ENCODE measurements around the gene SH2D4B.

Gene SH2D4B

DNA sequence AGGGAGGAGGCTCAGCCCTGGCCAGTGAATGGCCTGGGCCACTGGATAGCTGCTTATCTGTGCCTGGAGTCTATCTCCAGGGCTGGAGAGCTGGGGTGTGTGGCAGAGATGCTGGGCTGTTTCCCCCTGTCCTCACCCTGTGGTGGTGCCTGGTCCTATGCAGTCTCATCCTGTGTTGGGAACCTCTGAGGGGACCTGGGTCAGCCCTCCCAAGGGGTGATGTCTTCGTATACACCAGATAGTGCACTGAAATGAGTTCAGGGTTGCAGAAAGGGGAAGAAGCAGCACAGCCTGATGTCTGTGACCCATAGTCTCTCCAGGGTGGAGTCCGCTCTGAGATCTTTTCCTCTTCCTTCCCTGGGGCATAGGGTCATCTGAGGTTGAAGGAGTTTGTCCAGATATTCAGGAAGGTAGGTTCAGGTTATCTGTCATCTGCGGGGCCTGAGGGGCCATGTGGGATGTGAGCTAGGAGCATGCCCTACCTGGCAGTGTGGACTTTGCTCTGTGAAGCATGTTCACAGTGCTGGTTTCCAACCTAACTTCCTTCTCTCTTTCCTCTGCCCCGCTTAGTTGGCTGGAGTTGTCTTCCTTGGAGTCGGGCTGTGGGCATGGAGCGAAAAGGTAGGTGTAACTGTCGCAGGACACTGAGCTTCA is 33.4 kb upstream of the SH2D4B start:
- DNase-seq (ENCODE audit: low read depth), result no peak

DNA sequence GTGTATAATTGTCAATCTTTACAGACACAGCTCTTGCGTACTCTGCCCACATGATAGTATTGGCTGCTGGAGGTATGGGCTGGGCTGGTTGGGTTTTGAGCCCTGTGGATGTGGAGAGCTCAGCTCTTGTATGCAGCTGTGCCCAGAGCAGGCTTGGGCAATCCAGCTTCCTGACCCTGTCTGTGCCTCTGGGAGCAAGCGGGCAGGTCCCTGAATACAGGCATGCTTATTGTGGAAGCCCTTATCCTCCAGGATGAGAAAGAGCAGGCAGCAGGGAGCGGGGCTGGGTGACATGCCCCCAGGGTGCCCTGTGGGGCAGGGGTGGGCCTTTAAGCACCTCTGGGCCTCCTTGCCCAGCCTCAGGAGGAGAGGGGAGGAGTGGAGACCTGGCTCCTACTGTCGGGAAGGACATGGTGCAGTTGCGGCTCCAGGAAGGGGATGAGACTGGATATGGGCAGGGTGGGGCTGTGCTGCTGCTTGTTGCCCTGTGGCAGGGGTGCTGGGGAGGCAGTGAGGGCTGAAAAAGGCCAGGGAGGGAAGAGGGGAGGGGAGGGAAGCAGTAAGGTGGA is 32.7 kb upstream of the SH2D4B start:
- no peak for DNase-seq (ENCODE audit: low read depth)

- DNase-seq (ENCODE audit: low read depth), result peak; percentile 81
These were observed 31.5 kb upstream of the SH2D4B start for GRCh38 chr10:80506189-80506575.

DNA sequence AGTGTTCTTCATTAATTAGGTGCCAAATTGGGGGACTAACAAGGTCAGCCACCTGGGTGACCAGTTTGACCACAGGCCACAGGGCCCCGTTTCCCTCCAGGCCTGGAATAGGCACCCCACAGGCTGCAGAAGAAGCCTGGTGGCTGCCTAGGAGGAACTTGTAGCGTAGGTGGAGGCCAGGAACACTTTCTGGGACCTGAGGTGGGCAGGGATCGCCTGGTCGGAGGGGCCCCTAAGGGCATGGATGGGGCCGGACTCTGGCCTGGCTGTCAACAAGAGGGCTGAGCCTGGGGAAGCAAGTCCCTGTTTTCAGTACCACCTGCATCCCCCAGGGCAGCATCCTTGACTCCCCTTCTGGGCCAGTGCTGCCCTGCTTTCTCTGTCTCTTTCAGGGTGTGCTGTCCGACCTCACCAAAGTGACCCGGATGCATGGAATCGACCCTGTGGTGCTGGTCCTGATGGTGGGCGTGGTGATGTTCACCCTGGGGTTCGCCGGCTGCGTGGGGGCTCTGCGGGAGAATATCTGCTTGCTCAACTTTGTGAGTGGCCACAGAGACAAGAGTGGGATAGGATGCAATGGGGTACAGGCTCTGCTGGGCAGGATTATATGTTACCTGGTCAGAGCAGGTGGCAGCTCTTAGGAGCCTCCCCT is 30.7 kb upstream of the SH2D4B start:
- DNase-seq (ENCODE audit: low read depth), result no peak

- no peak for DNase-seq (ENCODE audit: low read depth)
These were observed 28.6 kb upstream of the SH2D4B start for GRCh38 chr10:80509108-80509402.

DNA sequence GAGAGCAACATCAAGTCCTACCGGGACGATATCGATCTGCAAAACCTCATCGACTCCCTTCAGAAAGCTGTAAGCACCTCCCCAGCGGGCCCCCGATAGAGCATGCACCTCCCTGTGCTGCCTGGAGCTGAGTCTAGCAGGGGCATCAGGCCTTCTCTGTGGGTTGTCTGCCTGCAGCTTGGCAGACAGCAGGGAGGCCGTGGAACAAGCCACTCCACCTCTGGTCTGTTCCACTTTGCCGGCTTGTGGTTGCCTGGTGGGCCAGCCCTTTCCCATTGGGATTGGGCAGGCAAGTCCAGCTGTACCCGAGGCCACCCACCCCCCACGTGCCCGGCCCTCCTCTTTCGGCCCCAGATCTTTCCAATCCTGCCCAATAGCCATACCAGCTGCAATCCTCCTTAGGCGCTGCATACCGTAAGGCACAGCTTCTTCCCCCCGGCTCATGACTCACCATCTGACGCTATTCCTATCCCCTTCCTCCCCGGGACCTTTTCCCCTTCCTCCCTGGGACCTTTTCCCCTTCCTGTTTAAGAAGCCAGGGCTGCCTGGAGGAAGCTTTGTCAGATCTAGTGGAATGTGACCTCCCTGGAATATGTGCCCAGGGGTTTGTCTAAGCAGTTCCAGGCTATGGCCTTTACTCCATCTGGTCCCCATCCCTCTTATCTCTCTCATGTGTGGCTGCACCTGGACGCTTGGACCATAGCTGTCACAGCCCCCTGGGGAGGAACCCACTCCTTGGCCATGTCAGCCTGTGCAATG is 28.1 kb upstream of the SH2D4B start:
- DNase-seq (ENCODE audit: low read depth), result peak; percentile 95

DNA sequence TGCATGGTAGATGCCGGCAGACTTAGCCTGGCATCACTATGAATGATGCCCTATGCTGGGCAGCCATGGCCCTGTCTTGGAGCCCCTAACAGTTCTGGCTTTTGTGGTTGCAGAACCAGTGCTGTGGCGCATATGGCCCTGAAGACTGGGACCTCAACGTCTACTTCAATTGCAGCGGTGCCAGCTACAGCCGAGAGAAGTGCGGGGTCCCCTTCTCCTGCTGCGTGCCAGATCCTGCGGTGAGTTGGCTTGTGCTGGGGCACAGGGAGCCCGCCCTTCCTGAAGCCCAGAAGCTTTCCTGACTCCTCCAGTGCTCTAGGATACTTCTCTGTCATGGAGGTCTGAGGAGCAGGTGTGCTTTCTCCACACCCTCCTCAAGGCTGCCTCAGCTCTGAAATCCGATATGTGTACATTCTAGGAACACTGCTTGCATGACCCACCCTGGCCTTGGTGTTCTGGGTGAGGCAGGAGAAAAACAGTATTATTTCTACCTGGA is 25.6 kb upstream of the SH2D4B start:
- DNase-seq (ENCODE audit: low read depth), result no peak

DNA sequence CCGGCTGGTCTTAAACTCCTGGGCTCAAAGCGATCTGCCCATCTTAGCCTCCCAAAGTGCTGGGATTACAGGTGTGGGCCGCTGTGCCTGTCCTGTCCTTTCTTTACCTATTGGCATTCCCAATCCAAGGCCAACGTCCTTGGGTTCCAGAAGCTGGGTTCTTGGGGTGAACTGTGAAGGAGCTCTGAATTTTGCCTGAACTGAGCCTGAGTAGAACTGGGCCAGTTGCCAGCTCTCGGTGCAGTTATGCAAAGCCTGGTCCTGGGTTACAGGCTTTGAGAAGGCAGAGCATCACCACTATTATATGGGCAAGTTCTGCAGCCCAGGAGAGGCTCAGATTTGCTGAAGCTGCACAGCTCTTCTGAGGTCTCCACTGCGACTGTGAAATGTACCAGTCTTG is 24.6 kb upstream of the SH2D4B start:
- no peak for DNase-seq (ENCODE audit: low read depth)

- no peak for DNase-seq (ENCODE audit: low read depth)
These were observed 22.2 kb upstream of the SH2D4B start for GRCh38 chr10:80515511-80515910.

DNA sequence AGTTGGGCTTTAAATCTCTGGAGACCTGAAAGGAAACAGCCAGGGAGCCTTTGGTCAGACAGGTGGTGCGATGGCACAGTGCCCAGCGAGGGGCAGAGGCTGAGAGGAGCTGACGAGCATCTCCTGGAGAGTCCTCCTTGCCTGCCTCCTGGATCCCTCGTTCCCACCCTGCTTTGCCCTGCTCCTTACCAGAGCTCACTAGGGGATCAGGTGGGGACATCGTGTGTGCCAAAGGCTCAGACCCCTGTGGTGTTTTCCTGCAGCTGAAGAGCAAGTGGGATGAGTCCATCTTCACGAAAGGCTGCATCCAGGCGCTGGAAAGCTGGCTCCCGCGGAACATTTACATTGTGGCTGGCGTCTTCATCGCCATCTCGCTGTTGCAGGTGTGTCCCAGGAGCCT is 21.8 kb upstream of the SH2D4B start:
- DNase-seq (ENCODE audit: low read depth), result no peak

- no peak for DNase-seq (ENCODE audit: low read depth)
These were observed 21.1 kb upstream of the SH2D4B start for GRCh38 chr10:80516506-80517075.

- DNase-seq (ENCODE audit: low read depth), result no peak
These were observed 20.1 kb upstream of the SH2D4B start for GRCh38 chr10:80517416-80518142.

- no peak for DNase-seq (ENCODE audit: low read depth)
These were observed 19.4 kb upstream of the SH2D4B start for GRCh38 chr10:80518143-80518806.

DNA sequence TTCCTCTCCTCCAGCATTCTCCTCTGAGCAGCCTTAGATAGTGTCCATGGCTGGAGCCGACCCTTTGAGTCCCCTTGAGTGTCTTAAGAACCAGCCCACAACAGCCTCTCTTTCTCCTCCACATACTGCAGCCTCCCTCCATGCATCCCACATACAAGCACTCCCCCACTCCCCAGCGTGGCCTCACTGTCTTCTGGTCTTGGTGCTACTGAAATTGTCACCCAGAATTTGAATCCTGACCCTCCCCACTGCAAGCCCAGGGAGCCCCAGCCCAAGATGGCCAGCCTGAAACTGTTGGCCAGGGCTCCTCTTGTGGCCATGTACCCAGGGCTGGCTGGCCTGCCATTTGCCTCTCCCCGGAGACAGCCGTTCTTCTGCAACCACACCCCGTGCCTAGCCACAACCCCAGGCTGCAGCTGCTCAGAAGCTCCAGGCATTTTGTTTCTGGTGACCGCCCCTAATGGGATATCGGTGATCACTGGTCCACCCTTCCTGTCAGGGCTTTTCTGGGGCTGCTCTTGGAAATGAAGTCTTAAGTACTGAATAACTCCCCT is 18.8 kb upstream of the SH2D4B start:
- DNase-seq (ENCODE audit: low read depth), result no peak

- no peak for DNase-seq (ENCODE audit: low read depth)
These were observed 17.6 kb upstream of the SH2D4B start for GRCh38 chr10:80519936-80520650.

DNA sequence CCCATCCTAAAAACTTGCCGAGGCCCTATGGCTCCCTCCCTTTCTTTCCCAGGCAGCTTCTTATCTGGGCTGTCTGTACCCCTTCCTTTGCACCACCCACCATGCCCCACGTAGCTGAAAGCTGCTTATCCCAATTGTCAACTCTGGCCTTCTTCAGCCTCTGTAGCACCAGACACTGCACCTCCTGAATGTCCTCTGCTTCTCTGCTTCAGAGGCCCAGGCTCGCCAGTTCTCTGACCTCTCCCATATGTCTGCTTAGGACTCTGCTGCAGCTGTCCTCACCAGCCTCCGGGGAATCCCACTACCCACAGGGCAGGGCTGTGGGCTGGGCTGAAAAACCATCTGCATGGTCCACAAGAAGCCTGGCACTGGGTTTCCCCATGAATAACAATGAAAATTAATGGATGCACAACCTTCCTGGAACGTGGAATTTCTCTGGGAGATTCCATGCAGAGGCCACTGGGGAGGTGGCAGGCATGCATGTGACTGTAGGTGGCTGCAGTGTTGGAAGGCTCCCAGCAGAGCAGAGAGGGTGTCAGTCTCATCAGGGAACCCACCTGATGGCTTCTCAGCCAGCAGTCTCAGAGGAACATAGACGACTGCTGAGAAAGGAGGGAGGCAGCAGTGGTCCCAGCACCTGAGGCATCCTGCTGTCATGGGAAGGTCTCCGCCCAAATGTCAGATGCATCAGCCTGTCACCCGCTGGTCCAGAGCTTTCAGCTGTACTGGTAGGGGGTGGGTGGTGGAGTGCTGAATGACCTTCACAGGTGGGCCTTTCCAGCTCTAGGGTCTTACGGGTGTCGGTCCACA is 16.8 kb upstream of the SH2D4B start:
- no peak for DNase-seq (ENCODE audit: low read depth)

DNA sequence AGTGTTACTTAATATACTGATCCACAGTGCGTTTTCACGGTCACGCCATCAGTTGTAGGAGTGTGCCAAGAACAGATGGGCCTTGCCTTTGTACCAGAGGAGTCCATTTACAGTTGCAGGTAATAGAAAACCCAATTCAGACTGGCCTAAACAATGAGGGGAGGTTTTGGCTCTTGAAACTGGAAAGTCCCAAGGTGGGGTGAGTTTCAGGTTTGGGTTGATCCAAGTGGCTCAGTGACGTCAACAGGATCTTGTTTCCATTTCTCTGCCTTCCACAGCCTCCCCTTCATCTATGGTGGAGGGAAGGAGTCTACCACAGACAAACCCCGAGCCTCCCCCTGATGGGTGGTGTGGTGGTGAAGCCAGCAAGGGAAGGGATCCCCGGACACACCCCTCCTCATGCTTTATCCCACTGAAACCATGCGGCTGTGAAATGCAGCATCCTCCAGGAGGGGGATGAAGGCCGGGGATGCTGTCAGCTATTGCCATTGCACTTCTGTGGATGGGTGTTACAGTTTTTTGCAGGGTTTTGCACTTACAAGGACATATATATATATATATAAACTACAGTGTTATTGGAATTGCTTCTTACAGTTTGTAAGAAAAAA is 14.8 kb upstream of the SH2D4B start:
- DNase-seq (ENCODE audit: low read depth), result no peak

DNA sequence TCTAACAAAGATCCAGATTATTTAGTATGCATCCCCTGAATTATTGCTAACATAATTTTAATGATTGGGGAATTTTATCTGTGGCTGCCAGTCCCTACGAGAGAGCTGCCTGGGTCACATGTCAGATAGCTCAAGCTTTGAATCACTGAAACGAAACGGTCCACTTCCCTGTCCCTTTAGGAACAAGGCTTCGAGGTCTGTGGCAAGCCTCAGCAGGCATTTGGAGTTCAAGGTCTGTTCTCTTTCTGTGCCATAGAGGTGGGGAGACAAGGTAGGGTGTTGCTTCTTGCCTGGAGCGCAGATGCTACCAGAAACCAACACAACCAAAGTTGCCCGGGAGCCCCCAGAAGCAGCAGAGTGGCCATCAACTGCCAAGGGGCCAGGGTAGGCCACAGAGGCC is 13.9 kb upstream of the SH2D4B start:
- DNase-seq (ENCODE audit: low read depth), result no peak

All from EH (cell line).